NCI-H526 (cell line): Measurements from ENCODE around the gene ABCG4.

Experiments used
- DNase-seq, 2 experiments: peaks; one replicate each; lab custom pipeline; 2025; lab: John Stamatoyannopoulos, UW

ABCG4 gene

DNA sequence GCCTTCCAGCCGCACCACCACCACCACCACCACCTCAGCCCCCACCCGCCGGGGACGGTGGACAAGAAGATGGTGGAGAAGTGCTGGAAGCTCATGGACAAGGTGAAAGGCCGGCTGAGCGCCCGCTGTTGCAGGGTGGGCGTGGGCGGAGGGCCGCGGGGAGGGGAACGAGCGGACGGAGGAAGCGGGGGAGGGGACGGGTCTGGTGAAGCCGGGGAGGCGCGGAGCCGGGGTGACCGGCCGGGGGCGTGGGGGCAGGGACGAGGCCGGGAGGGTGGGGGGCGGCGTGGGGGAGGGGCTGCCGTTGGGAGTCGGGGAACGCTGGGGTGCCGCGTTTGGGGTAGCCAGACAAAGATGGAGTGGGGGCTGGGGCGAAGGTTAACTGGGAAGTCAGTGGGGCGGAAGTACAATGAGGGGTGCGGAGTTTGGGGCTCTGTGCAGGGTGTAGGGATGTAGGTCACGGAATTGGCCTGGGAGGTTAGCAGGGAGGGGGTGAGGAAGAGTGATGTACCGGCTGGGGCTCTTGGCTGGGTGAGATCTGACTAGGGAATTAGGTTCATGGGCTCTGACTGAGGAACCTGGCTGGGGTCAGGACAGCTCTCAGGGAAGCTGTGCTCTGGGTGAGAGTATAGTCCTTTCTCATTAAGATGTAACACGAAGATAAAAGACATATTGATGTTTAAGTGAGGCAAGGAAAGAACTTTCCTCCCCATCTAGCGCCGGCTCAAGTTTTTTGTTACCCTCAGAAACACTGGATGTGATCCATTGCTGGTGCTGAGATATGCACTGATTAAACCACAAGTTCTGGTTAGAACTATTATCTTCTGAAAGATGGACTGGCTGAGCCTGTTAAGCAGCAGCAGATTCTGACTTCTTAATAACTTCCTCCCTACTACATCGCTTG is 57.9 kb downstream of the ABCG4 start:
- peak in 1 of 2 experiments; percentile 89 for DNase-seq

- no peak for DNase-seq
These were observed 58.6 kb downstream of the ABCG4 start for GRCh38 chr11:119207415-119207960.

- no peak for DNase-seq
These were observed 60.3 kb downstream of the ABCG4 start for GRCh38 chr11:119209186-119209585.

DNA sequence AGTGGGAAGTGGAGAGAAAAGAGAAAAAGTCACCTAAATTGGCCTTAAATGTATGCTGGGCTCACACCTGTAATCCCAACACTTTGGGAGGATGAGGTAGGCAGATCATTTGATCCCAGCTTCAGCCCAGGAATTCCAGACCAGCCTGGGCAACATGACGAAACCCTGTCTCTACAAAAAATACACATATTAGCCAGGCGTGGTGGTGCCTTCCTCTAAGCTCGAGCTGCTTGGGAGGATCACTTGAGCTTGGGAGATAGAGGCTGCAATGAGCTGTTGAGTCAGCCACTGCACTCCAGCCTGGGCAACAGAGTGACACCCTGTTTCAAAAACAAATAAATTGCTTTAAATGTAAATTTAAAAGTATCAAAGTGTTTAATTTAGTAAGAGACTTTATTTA is 61.2 kb downstream of the ABCG4 start:
- DNase-seq = no peak
